Stimulated activated CD4-positive, alpha-beta T cell treated with anti-CD3 and anti-CD28 coated beads, Interleukin-15, amount 100 ng/mL, for 1 hour (primary cell): Measurements from ENCODE around the gene RIOK1.

ENCODE experiments used
- DNase-seq, 2 donors: peaks; one replicate each; pipeline ENCODE4 v3.0.0-alpha.2; 2020; ENCODE audit warnings: low read depth in 1 of 2, low spot score in 1 of 2

RIOK1 gene

DNA sequence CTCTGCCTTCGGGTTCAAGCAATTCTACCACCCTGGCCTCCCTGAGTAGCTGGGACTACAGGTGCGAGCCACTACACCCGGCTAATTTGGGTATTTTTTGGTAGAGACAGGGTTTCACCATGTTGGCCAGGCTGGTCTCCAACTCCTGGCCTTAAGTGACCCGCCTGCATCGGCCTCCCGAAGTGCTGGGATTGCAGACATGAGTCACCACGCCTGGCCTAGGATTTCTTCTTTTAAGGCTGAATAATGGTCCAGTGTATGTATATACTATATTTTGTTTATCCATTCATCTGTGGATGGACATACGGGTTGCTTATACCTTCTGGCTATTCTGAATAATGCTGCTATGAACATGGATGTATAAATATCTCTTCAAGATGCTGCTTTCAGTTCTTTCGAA, 17.1 kb downstream of the RIOK1 start:
- DNase-seq, result no peak

DNA sequence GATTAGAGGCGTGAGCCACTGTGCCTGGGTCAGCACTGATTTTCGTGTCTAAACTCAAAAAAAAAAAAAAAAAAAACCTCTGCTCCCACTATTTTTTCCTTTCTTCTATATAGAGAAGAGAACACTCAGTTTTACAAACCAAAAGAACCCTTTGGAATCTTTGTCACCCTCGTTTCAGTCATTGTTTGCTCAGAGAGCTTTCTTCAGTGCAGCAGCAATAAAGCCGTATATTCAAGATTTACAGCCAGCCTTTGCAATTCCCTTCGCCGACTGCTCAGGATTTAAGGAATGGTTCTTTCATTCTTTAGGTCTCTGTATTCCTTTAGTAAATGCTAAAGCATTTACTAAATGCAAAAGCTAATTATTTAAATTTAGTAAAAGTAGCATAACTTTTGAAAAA, 20.1 kb downstream of the RIOK1 start:
- no peak for DNase-seq

DNA sequence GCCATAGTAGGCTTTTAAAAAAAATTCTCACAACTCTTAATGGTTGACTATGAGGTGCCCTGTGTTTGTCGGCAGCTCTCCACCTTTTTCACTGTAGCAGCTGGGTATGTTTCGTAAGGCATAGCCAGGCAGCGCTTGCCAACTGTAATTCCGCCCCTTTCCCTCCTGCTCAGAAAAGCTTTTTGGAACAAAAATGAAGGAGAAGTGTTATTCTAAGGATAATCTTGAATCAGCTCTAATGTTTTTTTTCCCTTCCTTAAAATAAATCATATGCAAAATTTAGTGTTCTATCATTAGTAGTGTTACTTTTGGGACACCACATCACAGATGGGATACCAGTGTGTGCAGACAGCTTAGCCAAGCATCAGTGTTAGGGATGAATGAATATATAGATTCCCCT, 21.2 kb downstream of the RIOK1 start:
- DNase-seq, result no peak

DNA sequence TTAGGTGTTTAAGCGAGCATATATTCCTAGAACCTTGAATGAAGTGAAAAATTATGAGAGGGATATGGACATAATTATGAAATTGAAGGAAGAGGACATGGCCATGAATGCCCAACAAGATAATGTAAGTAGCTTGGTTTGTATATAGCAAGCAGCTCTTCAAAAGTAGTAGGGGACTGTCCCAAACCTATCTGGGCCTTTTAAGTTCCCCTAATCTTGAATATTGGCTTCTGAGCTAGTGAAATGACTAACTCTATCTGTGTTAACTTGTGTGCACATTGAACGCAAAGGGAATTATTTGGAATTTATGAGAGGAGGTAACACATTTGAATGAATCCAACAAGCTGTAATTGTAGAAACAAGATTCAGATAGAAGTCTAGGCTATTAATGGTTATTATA, 21.7 kb downstream of the RIOK1 start:
- DNase-seq, result no peak

DNA sequence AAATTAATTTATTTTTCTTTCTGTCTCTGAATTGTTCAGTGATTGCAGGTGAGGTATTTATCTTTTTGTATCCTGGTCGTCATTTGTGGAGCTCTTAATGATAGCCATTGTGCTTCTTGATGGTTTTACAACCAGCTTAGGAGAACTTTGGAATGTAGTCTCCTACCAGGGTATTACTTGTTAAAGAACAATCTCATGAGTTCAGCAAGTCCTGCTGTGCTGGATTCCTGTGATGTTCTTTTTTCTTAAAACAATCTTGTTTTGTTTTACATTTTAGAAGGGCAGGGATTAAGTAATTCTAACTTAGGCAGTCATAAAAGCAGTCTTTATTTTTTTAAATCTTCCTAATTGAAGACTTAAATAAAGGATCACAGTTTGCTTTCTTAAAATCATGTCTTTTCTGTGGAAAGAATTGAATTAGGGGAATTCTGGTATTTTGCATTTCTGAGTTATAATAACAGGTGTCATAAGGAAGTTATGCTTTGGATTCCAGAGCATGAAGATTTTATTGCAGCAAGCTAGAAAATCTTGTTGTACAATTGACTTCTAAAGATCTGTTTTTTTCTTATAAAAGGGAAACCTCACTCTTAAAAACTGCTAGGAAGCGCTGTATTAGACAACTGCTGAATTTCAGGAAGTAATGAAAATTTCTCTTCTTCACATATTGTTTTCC, 23.7 kb downstream of the RIOK1 start:
- DNase-seq, result no peak

DNA sequence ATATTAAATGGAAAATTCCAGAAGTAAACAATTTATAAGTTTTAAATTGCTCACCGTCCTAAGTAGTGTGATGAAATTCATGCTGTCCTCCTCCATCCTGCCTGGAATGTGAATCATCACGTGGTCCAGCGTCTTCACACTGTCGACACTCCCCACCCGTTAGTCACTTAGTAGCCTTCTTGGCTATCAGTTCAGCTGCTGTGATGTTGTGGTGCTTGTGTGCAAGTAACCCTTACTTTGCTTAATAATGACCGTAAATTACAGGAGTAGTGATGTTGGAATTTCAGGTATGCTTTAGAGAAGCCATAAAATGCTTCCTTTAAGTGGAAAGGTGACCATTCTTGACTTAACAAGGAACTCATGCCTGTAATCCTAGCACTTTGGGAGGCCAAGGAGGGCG, 25.2 kb downstream of the RIOK1 start:
- DNase-seq, result no peak

DNA sequence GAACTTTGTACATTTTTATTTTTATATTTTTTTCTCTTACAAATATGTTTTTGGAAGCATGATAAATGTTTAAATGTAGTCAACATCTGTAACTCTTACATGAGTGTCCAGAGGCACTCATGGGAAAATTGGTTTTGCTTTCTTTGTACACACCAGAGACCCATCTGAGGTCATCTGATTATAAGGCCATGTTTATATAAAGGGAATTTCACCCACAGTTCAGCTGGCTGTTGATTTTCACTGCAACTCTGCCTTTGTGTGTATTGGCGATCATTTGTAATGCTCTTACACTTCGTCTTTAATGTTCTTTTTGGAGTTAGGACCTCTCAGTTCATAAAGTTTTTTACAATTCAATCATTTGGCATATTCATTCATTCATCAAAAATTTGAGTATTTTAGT, 28.1 kb downstream of the RIOK1 start:
- no peak for DNase-seq

DNA sequence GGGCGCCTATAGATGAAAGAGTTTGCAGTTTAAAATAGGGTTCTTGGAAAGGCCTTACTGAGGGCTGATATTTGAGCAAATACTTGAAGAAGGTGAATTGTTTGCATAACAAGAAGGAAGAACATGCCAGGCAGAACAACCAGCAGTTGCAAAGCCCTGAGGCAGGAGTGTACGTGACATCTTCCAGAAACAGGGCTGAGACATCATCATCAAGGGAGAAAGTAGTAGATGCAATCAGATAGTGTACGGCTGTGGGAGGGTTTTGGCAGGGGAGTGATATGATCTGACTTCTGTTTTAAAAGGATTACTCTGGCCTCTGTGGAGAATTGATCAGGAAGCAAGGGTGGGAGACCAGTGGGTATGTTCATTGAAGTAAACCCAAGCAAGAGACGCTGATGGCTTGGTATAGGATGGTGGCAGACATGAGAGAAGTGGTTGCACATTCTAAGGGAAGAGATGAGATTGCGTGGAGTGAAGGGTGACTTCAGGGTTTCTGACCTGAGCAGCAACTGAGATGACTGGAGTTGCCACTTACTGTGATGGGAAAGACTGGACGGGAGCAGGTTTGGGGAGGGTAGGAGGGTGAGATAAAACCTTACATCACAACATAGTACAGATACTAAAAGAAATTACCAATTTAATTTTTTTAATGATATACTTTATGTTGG, 28.8 kb downstream of the RIOK1 start:
- DNase-seq, result no peak

DNA sequence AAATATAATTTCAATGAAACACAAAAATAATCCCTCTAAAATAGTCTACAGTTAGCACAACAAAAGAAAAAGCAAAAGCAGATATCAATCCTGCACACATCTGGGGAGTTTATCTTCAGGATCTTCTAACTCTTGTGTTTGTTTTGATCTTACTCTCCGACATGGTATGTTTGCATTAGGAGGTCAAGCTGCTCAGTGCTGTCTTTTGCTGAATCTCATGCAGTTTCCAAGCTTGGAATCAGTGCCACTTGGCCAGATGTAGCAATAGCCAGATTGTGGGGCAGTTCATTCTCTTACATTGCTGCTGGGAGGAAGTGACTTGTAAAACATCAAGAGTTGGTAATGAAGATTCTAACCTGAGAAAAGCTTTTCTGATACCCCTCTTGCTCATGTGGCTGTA, 29.5 kb downstream of the RIOK1 start:
- no peak for DNase-seq

DNA sequence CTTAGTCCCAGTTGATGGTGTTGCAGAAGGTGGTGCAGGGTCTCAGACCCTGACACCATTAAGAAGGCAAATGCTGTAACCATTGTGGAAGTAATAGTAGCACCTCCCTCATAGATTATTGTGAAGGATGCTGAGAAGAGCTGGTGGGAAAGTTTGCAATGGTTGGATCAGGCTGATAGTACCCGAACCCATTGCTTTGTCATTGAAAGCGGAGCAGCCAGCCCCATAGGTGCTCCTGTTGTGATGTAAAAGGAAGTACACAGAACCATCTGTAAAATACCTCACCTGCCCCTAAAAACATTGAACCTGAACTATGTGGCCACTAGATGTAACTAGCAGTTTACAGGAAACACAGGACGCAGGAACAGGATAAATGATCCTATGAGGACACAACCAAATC, 31.5 kb downstream of the RIOK1 start:
- DNase-seq, result no peak

DNA sequence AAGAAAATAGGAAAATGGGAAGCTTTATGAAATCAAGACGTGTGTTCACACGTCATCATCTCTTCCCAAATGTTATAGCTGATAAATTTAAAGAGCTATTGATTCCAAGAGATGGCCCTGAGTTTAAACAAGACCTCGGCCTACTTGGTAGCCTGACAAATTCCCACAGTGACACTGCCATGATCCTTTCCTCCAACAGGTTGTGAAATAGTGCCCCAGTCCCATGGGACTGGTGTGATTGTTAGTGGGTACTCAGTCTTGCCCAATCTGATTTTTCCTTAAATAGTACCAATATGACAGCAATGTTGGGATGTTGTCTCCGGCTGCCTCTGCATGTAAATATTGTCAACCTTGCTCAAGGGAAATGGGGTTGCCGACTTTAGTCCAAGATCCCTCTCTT, 34.5 kb downstream of the RIOK1 start:
- no peak for DNase-seq

DNA sequence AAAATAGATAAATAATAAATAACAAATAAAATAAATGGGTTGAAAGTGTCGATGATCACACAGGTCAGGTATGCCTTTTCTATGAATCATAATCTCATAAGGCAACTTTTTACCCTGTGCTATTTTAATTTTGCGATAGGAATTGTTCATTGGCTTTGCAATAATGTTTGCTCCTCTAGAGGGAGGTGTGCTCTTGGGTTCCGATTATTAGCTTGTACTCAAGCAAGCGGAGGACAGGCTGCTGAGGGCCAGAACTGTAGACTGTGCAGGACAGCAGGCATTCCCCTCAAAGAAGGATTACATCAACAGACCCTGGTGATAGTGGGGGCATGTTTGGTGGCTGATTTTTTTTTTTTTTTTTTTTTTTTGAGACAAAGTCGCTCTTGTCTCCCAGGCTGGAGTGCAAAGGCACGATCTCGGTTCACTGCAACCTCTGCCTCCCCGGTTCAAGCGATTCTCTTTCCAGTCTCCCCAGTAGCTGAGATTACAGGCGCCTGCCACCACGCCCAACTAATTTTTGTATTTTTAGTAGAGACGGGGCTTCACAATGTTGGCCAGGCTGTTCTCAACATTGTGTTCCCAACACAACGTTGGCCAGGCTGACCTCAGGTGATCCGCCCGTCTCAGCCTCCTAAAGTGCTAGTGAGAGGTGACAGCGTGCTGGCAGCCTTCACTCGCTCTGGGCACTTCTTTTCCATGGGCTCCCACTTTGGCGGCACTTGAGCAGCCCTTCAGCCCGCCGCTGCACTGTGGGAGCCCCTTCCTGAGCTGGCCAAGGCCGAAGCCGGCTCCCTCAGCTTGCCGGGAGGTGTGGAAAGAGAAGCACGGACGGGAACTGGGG, 35.6 kb downstream of the RIOK1 start:
- no peak for DNase-seq

DNA sequence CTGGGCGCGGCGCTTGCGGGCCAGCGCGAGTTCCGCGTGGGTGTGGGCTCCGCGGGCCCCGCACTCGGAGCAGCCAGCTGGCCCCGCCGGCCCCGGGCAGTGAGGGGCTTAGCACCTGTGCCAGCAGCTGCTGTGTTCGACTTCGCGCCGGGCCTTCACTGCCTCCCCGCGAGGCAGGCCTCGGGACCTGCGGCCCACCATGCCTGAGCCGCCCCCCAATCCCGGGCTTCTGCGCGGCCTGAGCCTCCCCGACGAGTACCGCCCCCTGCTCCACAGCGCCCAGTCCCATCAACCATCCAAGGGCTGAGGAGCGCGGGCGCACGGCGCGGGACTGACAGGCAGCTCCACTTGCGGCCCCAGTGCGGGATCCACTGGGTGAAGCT, 36.2 kb downstream of the RIOK1 start:
- no peak for DNase-seq

DNA sequence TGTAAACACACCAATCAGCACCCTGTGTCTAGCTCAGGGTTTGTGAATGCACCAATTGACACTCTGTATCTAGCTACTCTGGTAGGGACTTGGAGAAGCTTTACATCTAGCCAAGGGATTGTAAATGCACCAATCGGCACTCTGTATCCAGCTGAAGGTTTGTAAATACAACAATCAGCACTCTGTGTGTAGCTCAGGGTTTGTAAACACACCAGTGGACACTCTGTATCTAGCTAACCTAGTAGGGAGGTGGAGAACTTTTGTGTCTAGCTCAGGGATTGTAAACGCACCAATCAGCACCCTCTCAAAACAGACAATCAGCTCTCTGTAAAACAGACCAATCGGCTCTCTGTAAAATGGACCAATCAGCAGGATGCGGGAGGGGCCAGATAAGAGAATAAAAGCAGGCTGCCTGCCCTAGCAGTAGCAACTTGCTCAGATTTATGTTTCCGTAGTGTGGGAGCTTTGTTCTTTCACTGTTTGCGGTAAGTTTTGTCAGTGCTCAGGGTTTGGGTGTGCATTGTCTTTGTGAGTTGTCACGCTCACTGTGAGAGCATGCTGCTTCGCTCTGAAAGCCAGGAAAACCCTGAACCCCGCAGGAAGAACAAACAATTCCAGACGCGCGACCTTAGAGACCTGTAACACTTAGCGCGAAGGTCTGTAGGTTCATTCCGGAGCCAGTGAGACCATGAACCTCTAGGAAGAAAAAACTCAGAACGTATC, 37.0 kb downstream of the RIOK1 start:
- no peak for DNase-seq

DNA sequence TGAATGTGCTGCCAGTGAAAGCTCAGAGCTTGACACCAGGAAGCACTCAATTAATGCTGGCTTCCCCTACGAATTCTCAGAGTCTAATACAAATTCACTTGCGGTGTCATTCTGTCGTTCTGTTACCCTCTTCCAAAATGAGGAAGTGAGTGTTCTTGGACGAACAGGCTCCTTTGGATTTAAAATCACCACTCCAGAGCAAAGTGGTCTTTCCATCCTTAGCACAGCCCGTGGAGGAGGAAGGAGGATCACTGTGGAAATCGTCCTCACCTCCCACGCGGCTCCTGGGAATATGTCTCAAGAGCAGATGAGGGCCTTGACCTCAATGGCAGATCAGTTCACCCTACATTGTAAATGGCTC, 41.7 kb downstream of the RIOK1 start:
- no peak for DNase-seq

DNA sequence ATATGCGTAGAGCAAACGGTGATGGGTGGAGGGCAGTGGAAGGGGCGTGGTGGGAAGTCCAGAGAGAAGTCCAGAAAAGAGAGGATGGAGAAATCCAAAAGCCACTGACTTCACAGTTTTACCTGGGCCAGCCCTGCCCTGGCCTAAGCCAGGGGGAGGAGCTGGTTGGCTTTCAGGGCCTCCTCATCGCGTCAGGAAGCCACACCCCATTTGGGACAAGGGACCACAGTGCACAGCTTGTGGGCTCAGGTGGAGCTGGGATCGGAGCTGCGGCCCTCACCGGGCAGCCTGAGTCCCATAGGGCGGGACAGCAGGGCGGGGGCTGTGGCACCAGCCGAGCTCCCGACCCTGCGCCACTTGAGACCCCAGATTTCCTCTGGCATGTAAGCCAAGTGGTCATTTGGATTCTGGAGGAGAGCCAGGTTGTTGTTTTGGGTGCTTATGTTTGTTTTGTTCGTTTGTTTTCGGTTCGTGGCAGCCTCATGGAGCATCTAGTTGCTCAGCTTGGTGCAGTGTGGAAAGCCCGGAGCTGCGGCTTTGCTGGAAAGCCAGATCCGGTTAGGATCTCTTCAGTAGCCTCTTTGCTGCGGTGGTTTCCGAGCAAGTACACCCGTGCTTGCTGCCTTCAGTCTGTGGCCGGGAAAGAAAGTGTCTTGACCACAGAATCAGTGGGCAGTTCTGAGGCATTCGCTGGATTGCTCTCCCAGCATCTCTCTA, 42.2 kb downstream of the RIOK1 start:
- no peak for DNase-seq

DNA sequence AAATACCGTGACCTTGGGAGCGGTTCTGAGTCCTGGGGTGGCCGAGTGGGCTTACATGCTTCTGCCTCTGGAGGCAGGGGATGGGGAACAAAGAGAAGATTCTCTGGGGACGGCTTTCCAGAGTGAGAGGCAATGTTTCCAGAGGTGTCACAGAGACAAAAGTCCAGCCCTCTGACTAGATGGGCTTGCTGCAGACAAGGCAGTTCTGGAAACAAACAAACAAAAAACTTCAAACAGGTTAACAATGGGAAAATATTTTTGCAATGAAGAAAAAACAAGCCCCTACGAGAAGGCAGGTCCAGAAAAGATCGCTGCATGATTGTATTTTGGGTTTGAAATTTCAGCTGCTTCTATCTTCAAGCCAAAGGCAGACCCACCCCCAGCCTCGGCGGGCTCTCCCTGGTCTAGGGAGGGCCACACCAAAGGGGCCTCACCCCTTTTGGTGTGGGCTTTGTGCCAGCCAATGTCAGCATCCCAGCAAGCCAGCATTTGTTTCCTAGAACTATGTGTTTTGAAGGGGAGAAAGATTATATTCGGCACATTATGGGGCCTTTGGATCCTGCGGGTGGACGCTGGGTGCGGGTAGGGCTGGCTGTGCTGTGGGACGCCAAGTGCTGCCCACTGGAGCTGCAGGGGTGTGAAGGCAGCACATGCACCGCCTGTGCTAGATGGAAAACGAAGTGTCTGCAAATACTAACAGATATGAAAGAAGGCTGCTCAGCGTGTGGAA, 42.9 kb downstream of the RIOK1 start:
- no peak for DNase-seq

DNA sequence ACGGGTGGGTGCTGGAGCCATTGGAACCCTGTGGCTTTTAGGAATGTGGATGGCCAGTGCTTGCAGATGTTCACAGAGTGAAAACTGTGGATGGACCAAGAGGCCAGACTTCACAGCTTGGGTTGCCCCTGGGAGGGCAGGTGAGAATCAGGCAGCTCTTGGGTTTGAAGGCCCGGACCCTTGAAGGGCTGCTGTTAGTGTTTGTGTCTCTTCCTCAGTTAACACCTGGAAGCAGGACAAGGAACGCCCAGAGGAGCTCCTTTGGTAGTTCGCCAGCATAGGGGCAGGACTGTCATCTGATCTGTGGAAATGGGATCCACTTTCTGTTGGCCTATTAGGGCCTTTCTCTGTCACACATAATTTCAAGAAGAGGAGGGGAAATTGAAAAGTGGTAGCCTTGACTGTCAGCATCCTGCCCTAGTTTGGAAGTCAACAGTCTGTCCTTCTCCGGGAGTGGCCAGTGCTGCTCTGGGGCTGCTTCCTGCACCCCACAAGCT, 43.6 kb downstream of the RIOK1 start:
- no peak for DNase-seq

DNA sequence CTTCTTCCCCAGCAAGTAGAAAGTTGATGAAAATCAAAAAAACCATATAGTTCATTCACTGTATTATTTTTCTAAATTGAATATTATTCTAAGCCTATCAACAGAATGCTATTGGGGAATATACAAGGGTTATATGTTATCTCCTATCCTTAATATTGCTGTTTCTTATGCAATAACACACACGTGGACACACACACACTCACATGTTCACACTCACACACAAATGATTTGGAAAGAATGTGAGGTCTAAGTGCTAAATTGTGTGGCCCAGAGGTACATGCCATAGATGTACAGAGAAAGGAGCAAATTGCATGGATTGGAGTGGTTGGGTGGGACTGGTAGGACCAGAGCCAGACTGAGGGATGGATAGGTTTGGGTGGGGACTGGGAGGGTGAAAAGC, 45.1 kb downstream of the RIOK1 start:
- DNase-seq, result no peak

DNA sequence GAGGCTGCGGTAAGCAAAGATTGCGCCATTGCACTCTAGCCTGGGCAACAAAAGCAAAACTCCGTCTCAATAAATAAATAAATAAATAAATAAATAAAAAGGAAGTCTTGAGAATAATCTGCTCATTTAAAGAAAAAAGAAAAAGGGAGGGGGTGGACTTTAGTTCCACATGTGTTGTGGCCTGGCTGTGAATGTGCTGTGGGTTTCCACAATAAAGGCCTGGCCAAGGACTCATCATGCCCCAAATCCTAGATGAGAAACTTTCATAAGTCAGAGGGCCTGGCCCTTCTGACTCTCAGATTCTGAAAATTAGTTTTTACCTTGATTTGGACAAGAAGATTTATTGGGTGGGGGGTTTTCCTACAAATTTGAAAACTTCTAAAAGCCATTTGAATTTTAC, 48.4 kb downstream of the RIOK1 start:
- no peak for DNase-seq
